HEK293T (cell line): ENCODE data around the gene PLCH2.

Experiments used
- CTCF ChIA-PET: fragments of 350-600 bp; formaldehyde crosslinking; extraction: SDS; loops from one replicate; lab custom pipeline; 2021; ENCODE audit warnings: antibody characterized with exemption, inconsistent platforms; lab: Yijun Ruan, JAX
- POLR2A ChIA-PET: fragments of 350-600 bp; formaldehyde crosslinking; extraction: SDS; loops from one replicate; lab custom pipeline; 2020; ENCODE audit warnings: antibody characterized with exemption, inconsistent platforms; lab: Yijun Ruan, JAX
- DNase-seq: peaks from one replicate; pipeline ENCODE4 v3.0.0; 2012; ENCODE audit warnings: mixed read lengths; ENCODE audit errors: extremely low spot score
- ARNT ChIP-seq: fragments of 450-650 bp; IDR thresholded peaks from 2 replicates; pipeline ENCODE4 v1.6.1; 2017; ENCODE audit warnings: mild to moderate bottlenecking
- BHLHE40 ChIP-seq: fragments of 450-650 bp; IDR thresholded peaks from 2 replicates; pipeline ENCODE4 v1.6.1; 2016; ENCODE audit warnings: mild to moderate bottlenecking, moderate library complexity, borderline replicate concordance
- CTBP1 ChIP-seq: fragments of 450-650 bp; IDR thresholded peaks from 2 replicates; pipeline ENCODE4 v1.6.1; 2016; ENCODE audit warnings: borderline replicate concordance
- ELF4 ChIP-seq: fragments of 450-650 bp; IDR thresholded peaks from 2 replicates; pipeline ENCODE4 v1.6.1; 2017; ENCODE audit warnings: antibody characterized with exemption
- FOXA1 ChIP-seq: fragments of 450-650 bp; IDR thresholded peaks from 2 replicates; pipeline ENCODE4 v1.6.1; 2016; ENCODE audit warnings: mild to moderate bottlenecking
- FOXK2 ChIP-seq: fragments of 450-650 bp; IDR thresholded peaks from 2 replicates; pipeline ENCODE4 v1.6.1; 2016; ENCODE audit warnings: mild to moderate bottlenecking
- FOXM1 ChIP-seq: fragments of 450-650 bp; IDR thresholded peaks from 2 replicates; pipeline ENCODE4 v1.6.1; 2017; ENCODE audit warnings: mild to moderate bottlenecking, borderline replicate concordance
- HDGF ChIP-seq: fragments of 450-650 bp; IDR thresholded peaks from 2 replicates; pipeline ENCODE4 v1.6.1; 2017; ENCODE audit warnings: antibody characterized with exemption, borderline replicate concordance
- L3MBTL2 ChIP-seq: fragments of 450-650 bp; conservative IDR thresholded peaks from 2 replicates; pipeline ENCODE4 v1.6.1; 2016; ENCODE audit warnings: mild to moderate bottlenecking
- LEF1 ChIP-seq: fragments of 450-650 bp; IDR thresholded peaks from 2 replicates; pipeline ENCODE4 v1.6.1; 2017; ENCODE audit warnings: mild to moderate bottlenecking, borderline replicate concordance
- NFRKB ChIP-seq: fragments of 450-650 bp; IDR thresholded peaks from 2 replicates; pipeline ENCODE4 v1.6.1; 2016; ENCODE audit warnings: mild to moderate bottlenecking, moderate library complexity
- PKNOX1 ChIP-seq: fragments of 450-650 bp; IDR thresholded peaks from 2 replicates; pipeline ENCODE4 v1.6.1; 2016
- SP1 ChIP-seq: fragments of 450-650 bp; IDR thresholded peaks from 2 replicates; pipeline ENCODE4 v1.6.1; 2017
- SUZ12 ChIP-seq: fragments of 450-650 bp; IDR thresholded peaks from 2 replicates; pipeline ENCODE4 v1.6.1; 2016; ENCODE audit warnings: mild to moderate bottlenecking
- TARDBP ChIP-seq: fragments of 450-650 bp; IDR thresholded peaks from 2 replicates; pipeline ENCODE4 v1.6.1; 2016
- ZNF384 ChIP-seq: fragments of 450-650 bp; IDR thresholded peaks from 2 replicates; pipeline ENCODE4 v1.6.1; 2016

PLCH2 gene

GRCh38 chr1:2504949-2505272 lies 28.8 kb downstream of the PLCH2 start:
- TF ChIP-seq FOXA1 (no peak), SUZ12 (no peak), CTBP1 (no peak), ZNF384 (no peak), LEF1 (no peak), ELF4 (no peak), FOXK2 (no peak)
- ChIA-PET CTCF (no interaction called here), POLR2A (no interaction called here)

GRCh38 chr1:2505461-2505994 lies 29.4 kb downstream of the PLCH2 start:
- TF ChIP-seq FOXK2 (no peak), NFRKB (no peak), ZNF384 (no peak), SP1 (no peak), LEF1 (no peak), ARNT (no peak), HDGF (no peak), PKNOX1 (no peak), BHLHE40 (no peak)
- POLR2A ChIA-PET = interaction anchor here (1.1 kb wide), 1 partner anchor 15 kb away, joined by 3 read pairs; no protein-coding TSS in a partner anchor
- CTCF ChIA-PET = interaction anchor here (0.5 kb wide), 1 partner anchor 461 kb away, joined by 3 read pairs; no protein-coding TSS in a partner anchor
- no peak for DNase-seq

More at GRCh38 chr1:2504949-2505272, 28.8 kb downstream of the PLCH2 start:
- no peak for DNase-seq

- DNase-seq = no peak
- TF ChIP-seq NFRKB (no peak), FOXK2 (no peak), FOXM1 (no peak), ZNF384 (no peak), SP1 (no peak)
- CTCF ChIA-PET = interaction anchor here (0.5 kb wide), 1 partner anchor 462 kb away, joined by 3 read pairs; no protein-coding TSS in a partner anchor
- POLR2A ChIA-PET = interaction anchor here (0.6 to 1.3 kb wide), 4 partner anchors 14 to 85 kb away, joined by 3 to 5 read pairs (median 3); partner anchors contain the start of gene PANK4
Measured at GRCh38 chr1:2506007-2506860, 30.1 kb downstream of the PLCH2 start.

- CTCF ChIA-PET = no interaction called here
Measured at GRCh38 chr1:2506901-2507565, 30.9 kb downstream of the PLCH2 start.

GRCh38 chr1:2507744-2508155 lies 31.7 kb downstream of the PLCH2 start:
- POLR2A ChIA-PET = interaction anchor here (0.8 to 1.3 kb wide), 2 partner anchors 9 to 18 kb away, joined by 4 to 5 read pairs; partner anchors contain the start of gene PANK4
- CTCF ChIA-PET = no interaction called here
- DNase-seq = no peak
- no peak for TF ChIP-seq BHLHE40

More at GRCh38 chr1:2506901-2507565, 30.9 kb downstream of the PLCH2 start:
- no peak for TF ChIP-seq HDGF
- no peak for TF ChIP-seq BHLHE40
- TF ChIP-seq TARDBP = no peak
- TF ChIP-seq PKNOX1 = no peak
- TF ChIP-seq ARNT = no peak
- no peak for TF ChIP-seq SP1
- TF ChIP-seq FOXA1 = no peak
- TF ChIP-seq LEF1 = no peak
- TF ChIP-seq FOXM1 = no peak
- no peak for TF ChIP-seq SUZ12
- TF ChIP-seq L3MBTL2 = no peak
- no peak for TF ChIP-seq ELF4
- no peak for TF ChIP-seq NFRKB
- TF ChIP-seq CTBP1 = no peak
- TF ChIP-seq ZNF384 = no peak
- TF ChIP-seq FOXK2 = no peak
- POLR2A ChIA-PET = interaction anchor here (0.6 to 1.3 kb wide), 5 partner anchors 8 to 85 kb away, joined by 3 to 5 read pairs (median 3); partner anchors contain the start of gene PANK4
- DNase-seq = no peak

- no peak for DNase-seq
- ChIA-PET POLR2A (interaction anchor here (0.8 kb wide), 1 partner anchor 9 kb away, joined by 4 read pairs; no protein-coding TSS in a partner anchor), CTCF (no interaction called here)
- TF ChIP-seq ARNT = no peak
- TF ChIP-seq FOXM1 = no peak
- TF ChIP-seq BHLHE40 = no peak
- TF ChIP-seq FOXK2 = no peak
- TF ChIP-seq FOXA1 = no peak
- no peak for TF ChIP-seq ZNF384
- TF ChIP-seq TARDBP = no peak
- no peak for TF ChIP-seq HDGF
- TF ChIP-seq NFRKB = no peak
- no peak for TF ChIP-seq LEF1
- TF ChIP-seq PKNOX1 = no peak
Measured at GRCh38 chr1:2508180-2508579, 32.1 kb downstream of the PLCH2 start.
